Activated T-cell treated with anti-CD3 and anti-CD28 coated beads, Interleukin-2, amount 50 U/mL, for 4 hours (primary cell): ENCODE data around the gene VEGFA. TPM values are rescaled to one million over a fixed set of nuclear protein-coding genes. Genes with fewer than 3 reads are reported as not detected.

Experiments
- ATAC-seq, 2 donors: fragments of 200-7000 bp; cut with Tn5 transposase; one replicate each; pipeline ENCODE4 v1.10.0; 2021
- DNase-seq: peaks from one replicate; pipeline ENCODE4 v3.0.0-alpha.2; 2020
- H3K27me3 Mint-ChIP-seq: one replicate; pipeline ENCODE4 v1.8.0; 2021; ENCODE audit warnings: low read depth, mixed read lengths
- H3K36me3 Mint-ChIP-seq: one replicate; pipeline ENCODE4 v1.8.0; 2022; ENCODE audit warnings: mixed read lengths; ENCODE audit not compliant: insufficient read depth
- H3K4me1 Mint-ChIP-seq: one replicate; pipeline ENCODE4 v1.8.0; 2021; ENCODE audit warnings: low read depth, mixed read lengths
- H3K4me3 Mint-ChIP-seq: one replicate; pipeline ENCODE4 v1.8.0; 2021; ENCODE audit warnings: mild to moderate bottlenecking, moderate library complexity, mixed read lengths
- H3K9me3 Mint-ChIP-seq: one replicate; pipeline ENCODE4 v1.8.0; 2021; ENCODE audit warnings: mixed read lengths
- total RNA-seq, 3 donors: library from RNA; stranded (reverse); gene quantifications; one replicate each; pipeline ENCODE4 v1.2.1, GENCODE V29; 2021

VEGFA gene
- total RNA-seq, 3 donors from 2014 or later, result 28.9 to 44.6 (median 31.8) TPM

- H3K4me1 Mint-ChIP-seq, result peaks cover 31% of the 10 kb centered on the region
- no peaks in the 10 kb centered on the region for H3K36me3 Mint-ChIP-seq
- ATAC-seq (no peak), DNase-seq (no peak)
- peaks cover 13% of the 10 kb centered on the region for H3K9me3 Mint-ChIP-seq
- no peak overlapping the region for H3K4me3 Mint-ChIP-seq
- no peaks in the 10 kb centered on the region for H3K27me3 Mint-ChIP-seq
These were observed 34.3 kb upstream of the VEGFA start for GRCh38 chr6:43735642-43736199.

GRCh38 chr6:43736211-43736786 is 33.7 kb upstream of the VEGFA start:
- ATAC-seq (no peak), DNase-seq (no peak)
- Mint-ChIP-seq H3K36me3 (no peaks in the 10 kb centered on the region), H3K27me3 (no peaks in the 10 kb centered on the region), H3K4me1 (peaks cover 31% of the 10 kb centered on the region), H3K9me3 (peaks cover 7% of the 10 kb centered on the region), H3K4me3 (no peak overlapping the region)

GRCh38 chr6:43736844-43737243 is 33.2 kb upstream of the VEGFA start:
- H3K4me1 Mint-ChIP-seq, result peaks cover 31% of the 10 kb centered on the region
- DNase-seq (no peak), ATAC-seq (no peak)
- no peak overlapping the region for H3K4me3 Mint-ChIP-seq
- H3K36me3 Mint-ChIP-seq, result no peaks in the 10 kb centered on the region
- peaks cover 3% of the 10 kb centered on the region for H3K9me3 Mint-ChIP-seq
- no peaks in the 10 kb centered on the region for H3K27me3 Mint-ChIP-seq

GRCh38 chr6:43737272-43738081 is 32.5 kb upstream of the VEGFA start:
- DNase-seq (no peak), ATAC-seq (no peak)
- no peaks in the 10 kb centered on the region for H3K36me3 Mint-ChIP-seq
- H3K27me3 Mint-ChIP-seq, result no peaks in the 10 kb centered on the region
- peaks cover 27% of the 10 kb centered on the region for H3K4me1 Mint-ChIP-seq
- H3K4me3 Mint-ChIP-seq, result no peak overlapping the region
- H3K9me3 Mint-ChIP-seq, result no peaks in the 10 kb centered on the region

- Mint-ChIP-seq H3K36me3 (no peaks in the 10 kb centered on the region), H3K4me3 (no peak overlapping the region), H3K27me3 (no peaks in the 10 kb centered on the region), H3K4me1 (peaks cover 22% of the 10 kb centered on the region), H3K9me3 (no peaks in the 10 kb centered on the region)
- DNase-seq, result no peak
- no peak for ATAC-seq
These were observed 31.7 kb upstream of the VEGFA start for GRCh38 chr6:43738267-43738676.

GRCh38 chr6:43738877-43739641 is 31.0 kb upstream of the VEGFA start:
- Mint-ChIP-seq H3K4me3 (no peak overlapping the region), H3K4me1 (peaks cover 14% of the 10 kb centered on the region), H3K9me3 (no peaks in the 10 kb centered on the region), H3K27me3 (no peaks in the 10 kb centered on the region), H3K36me3 (no peaks in the 10 kb centered on the region)
- DNase-seq (no peak), ATAC-seq (no peak)

- DNase-seq, result no peak
- no peaks in the 10 kb centered on the region for H3K27me3 Mint-ChIP-seq
- H3K9me3 Mint-ChIP-seq, result no peaks in the 10 kb centered on the region
- H3K4me1 Mint-ChIP-seq, result peaks cover 9% of the 10 kb centered on the region
- no peaks in the 10 kb centered on the region for H3K36me3 Mint-ChIP-seq
- no peak for ATAC-seq
- H3K4me3 Mint-ChIP-seq, result no peak overlapping the region
These were observed 30.3 kb upstream of the VEGFA start for GRCh38 chr6:43739642-43740091.

GRCh38 chr6:43740321-43740960 is 29.6 kb upstream of the VEGFA start:
- H3K4me3 Mint-ChIP-seq, result no peak overlapping the region
- no peaks in the 10 kb centered on the region for H3K27me3 Mint-ChIP-seq
- ATAC-seq (no peak), DNase-seq (no peak)
- H3K4me1 Mint-ChIP-seq, result peaks cover 2% of the 10 kb centered on the region
- H3K36me3 Mint-ChIP-seq, result no peaks in the 10 kb centered on the region
- no peaks in the 10 kb centered on the region for H3K9me3 Mint-ChIP-seq

- ATAC-seq, result no peak
- no peaks in the 10 kb centered on the region for H3K9me3 Mint-ChIP-seq
- DNase-seq, result no peak
- H3K4me1 Mint-ChIP-seq, result no peaks in the 10 kb centered on the region
- no peaks in the 10 kb centered on the region for H3K27me3 Mint-ChIP-seq
- no peaks in the 10 kb centered on the region for H3K36me3 Mint-ChIP-seq
- H3K4me3 Mint-ChIP-seq, result no peak overlapping the region
These were observed 28.8 kb upstream of the VEGFA start for GRCh38 chr6:43740961-43741764.

- Mint-ChIP-seq H3K4me3 (no peak overlapping the region), H3K4me1 (no peaks in the 10 kb centered on the region), H3K27me3 (no peaks in the 10 kb centered on the region), H3K36me3 (no peaks in the 10 kb centered on the region), H3K9me3 (no peaks in the 10 kb centered on the region)
- DNase-seq, result no peak
- ATAC-seq, result no peak
These were observed 28.2 kb upstream of the VEGFA start for GRCh38 chr6:43741829-43742228.

- no peaks in the 10 kb centered on the region for H3K36me3 Mint-ChIP-seq
- no peak overlapping the region for H3K4me3 Mint-ChIP-seq
- no peak for DNase-seq
- no peaks in the 10 kb centered on the region for H3K4me1 Mint-ChIP-seq
- ATAC-seq, result no peak
- H3K27me3 Mint-ChIP-seq, result no peaks in the 10 kb centered on the region
- no peaks in the 10 kb centered on the region for H3K9me3 Mint-ChIP-seq
These were observed 27.7 kb upstream of the VEGFA start for GRCh38 chr6:43742285-43742684.

GRCh38 chr6:43742931-43743632 is 26.9 kb upstream of the VEGFA start:
- Mint-ChIP-seq H3K4me3 (no peak overlapping the region), H3K9me3 (no peaks in the 10 kb centered on the region), H3K36me3 (no peaks in the 10 kb centered on the region), H3K4me1 (no peaks in the 10 kb centered on the region), H3K27me3 (peaks cover 4% of the 10 kb centered on the region)
- ATAC-seq (no peak), DNase-seq (no peak)
